Measurements from ENCODE around the gene MLH1.

MLH1 gene

GRCh38 chr3:37100411-37100810 is 107.1 kb downstream of the MLH1 start:
- no peak for DNase-seq
- TF ChIP-seq GATA1 (IDR thresholded peaks at IDR 0.05; ENCODE audit: low read depth, low read length) (no peak), POLR2A (IDR thresholded peaks at IDR 0.05; ENCODE audit: low read length) (no peak)

Data from erythroblast (primary cell).